HEK293 (cell line): Measurements from ENCODE around the gene TMEM234.

Experiments
- CTCF ChIA-PET: fragments of 350-600 bp; formaldehyde crosslinking; extraction: SDS; loops from one replicate; lab custom pipeline; 2021; ENCODE audit warnings: antibody characterized with exemption; lab: Yijun Ruan, JAX
- POLR2A ChIA-PET: fragments of 300-600 bp; formaldehyde crosslinking; extraction: SDS; loops from one replicate; lab custom pipeline; 2020; ENCODE audit warnings: antibody characterized with exemption, inconsistent platforms; lab: Yijun Ruan, JAX
- H3K27ac ChIP-seq: fragments of 200-500 bp; sonication (Bioruptor generic); 2 replicates; pipeline ENCODE4 v1.5.1; 2014; ENCODE audit warnings: low read depth, low read length, control low read depth, inconsistent platforms; ENCODE audit errors: extremely low read depth
- H3K36me3 ChIP-seq, 2 experiments: fragments of 200-500 bp in 1 of 2; sonication (Bioruptor generic) in 1 of 2; 1 replicate in 1 of 2; 2 replicates in 1 of 2; pipeline ENCODE4 v1.5.1; 2014 to 2017; ENCODE audit warnings: inconsistent platforms in 2 of 2, low read length in 2 of 2; ENCODE audit not compliant: control insufficient read depth in 2 of 2, insufficient read depth in 1 of 2
- H3K4me1 ChIP-seq: fragments of 200-500 bp; sonication (Bioruptor generic); 2 replicates; pipeline ENCODE4 v1.5.1; 2014; ENCODE audit warnings: mild to moderate bottlenecking, low read length, inconsistent platforms; ENCODE audit not compliant: control insufficient read depth, insufficient read depth
- H3K4me3 ChIP-seq: 2 replicates; pipeline ENCODE4 v1.5.1; 2011; ENCODE audit warnings: low read depth, mild to moderate bottlenecking, control low read depth, low read length, moderate library complexity
- H3K9me3 ChIP-seq: fragments of 200-500 bp; sonication (Bioruptor generic); 2 replicates; pipeline ENCODE4 v1.5.1; 2014; ENCODE audit warnings: low read depth, low read length, inconsistent platforms; ENCODE audit not compliant: control insufficient read depth, insufficient read depth
- PRDM1 ChIP-seq: fragments of 450-650 bp; formaldehyde crosslinking; IDR thresholded peaks from 2 replicates; pipeline ENCODE4; 2016; ENCODE audit warnings: missing biosample characterization, missing genetic modification characterization
- SP7 ChIP-seq: fragments of 450-650 bp; formaldehyde crosslinking; IDR thresholded peaks from 2 replicates; pipeline ENCODE4 v1.5.1; 2016; ENCODE audit warnings: missing biosample characterization, missing genetic modification characterization
- TRIM28 ChIP-seq: IDR thresholded peaks from 2 replicates; pipeline ENCODE4 v1.6.1; 2011; ENCODE audit warnings: low read length, control low read depth, borderline replicate concordance
- ZBTB1 ChIP-seq: fragments of 450-650 bp; formaldehyde crosslinking; IDR thresholded peaks from 2 replicates; pipeline ENCODE4 v1.5.1; 2016; ENCODE audit warnings: missing biosample characterization, missing genetic modification characterization
- ZEB2 ChIP-seq: fragments of 450-650 bp; formaldehyde crosslinking; IDR thresholded peaks from 2 replicates; pipeline ENCODE4 v1.5.1; 2016; ENCODE audit warnings: missing biosample characterization, missing genetic modification characterization
- ZNF366 ChIP-seq: fragments of 450-650 bp; formaldehyde crosslinking; conservative IDR thresholded peaks from 2 replicates; pipeline ENCODE4 v1.5.1; 2016; ENCODE audit warnings: missing biosample characterization, missing genetic modification characterization
- ZNF426 ChIP-seq: fragments of 450-650 bp; formaldehyde crosslinking; IDR thresholded peaks from 2 replicates; pipeline ENCODE4 v1.5.1; 2017; ENCODE audit warnings: missing biosample characterization, missing genetic modification characterization, mild to moderate bottlenecking, inconsistent platforms, moderate library complexity
- ZNF549 ChIP-seq: fragments of 450-650 bp; IDR thresholded peaks from 2 replicates; pipeline ENCODE4 v1.5.1; 2018; ENCODE audit warnings: missing biosample characterization, missing genetic modification characterization, mild to moderate bottlenecking, inconsistent platforms, moderate library complexity
- TF ChIP-seq, protein P1 (sequence below): fragments of 450-650 bp; formaldehyde crosslinking; IDR thresholded peaks from 2 replicates; pipeline ENCODE4 v1.5.1; 2017; ENCODE audit warnings: missing biosample characterization, missing genetic modification characterization
- TF ChIP-seq, protein P2 (sequence below): fragments of 450-650 bp; IDR thresholded peaks from 2 replicates; pipeline ENCODE4 v1.5.1; 2018; ENCODE audit warnings: missing biosample characterization, missing genetic modification characterization
- TF ChIP-seq, protein P3 (sequence below): fragments of 450-650 bp; formaldehyde crosslinking; IDR thresholded peaks from 2 replicates; pipeline ENCODE4 v1.5.1; 2017; ENCODE audit warnings: missing biosample characterization, missing genetic modification characterization
- TF ChIP-seq, protein P4 (sequence below): fragments of 450-650 bp; formaldehyde crosslinking; IDR thresholded peaks from 2 replicates; pipeline ENCODE4 v1.5.1; 2016; ENCODE audit warnings: missing biosample characterization, missing genetic modification characterization, borderline replicate concordance
- TF ChIP-seq, protein P5 (sequence below): fragments of 450-650 bp; formaldehyde crosslinking; IDR thresholded peaks from 2 replicates; pipeline ENCODE4 v1.5.1; 2016; ENCODE audit warnings: missing biosample characterization, missing genetic modification characterization

Gene TMEM234

DNA sequence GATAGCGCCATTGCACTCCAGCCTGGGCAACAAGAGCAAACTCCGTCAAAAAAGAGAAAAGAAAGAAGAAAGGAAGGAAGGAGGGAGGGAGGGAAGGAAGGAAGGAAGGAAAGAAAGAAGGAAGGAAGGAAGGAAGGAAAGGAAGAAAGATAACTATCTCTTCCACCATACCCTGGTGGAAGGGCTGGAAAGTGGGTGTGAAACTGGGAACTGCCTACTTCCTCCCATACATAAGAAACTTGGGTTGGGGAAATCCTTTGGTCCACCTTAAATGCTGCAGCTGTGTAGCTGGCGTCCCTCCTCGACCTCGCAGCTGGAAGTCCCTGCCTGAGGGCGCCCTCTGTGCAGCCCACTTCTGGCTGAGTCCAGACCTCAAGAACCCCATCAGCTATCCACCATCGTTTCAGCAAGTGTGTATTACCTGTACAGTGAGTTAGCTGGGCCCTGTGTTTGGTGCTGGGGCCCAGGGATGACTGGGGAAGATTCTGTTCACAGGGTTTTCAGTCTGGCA lies 20.2 kb upstream of the TMEM234 start:
- Histone ChIP-seq H3K27ac (no peak overlapping the region), H3K4me1 (no peaks in the 10 kb centered on the region), H3K9me3 (no peaks in the 10 kb centered on the region), H3K4me3 (no peak overlapping the region), H3K36me3 (no peaks in the 10 kb centered on the region)
- CTCF ChIA-PET, result interaction anchor here (0.7 kb wide), 1 partner anchor 27 kb away, joined by 6 read pairs; no protein-coding TSS in a partner anchor
- POLR2A ChIA-PET, result interaction anchor here (0.8 to 1.1 kb wide), 2 partner anchors 14 to 94 kb away, joined by 3 read pairs; partner anchors contain the start of gene MARCKSL1
- peak; percentile 96 for TF ChIP-seq ZNF366
- no peak for TF ChIP-seq SP7 (tag by site-specific recombination)
- TF ChIP-seq ZBTB1 (tag by site-specific recombination), result no peak
- TF ChIP-seq PRDM1 (tag by site-specific recombination), result 0 out of 2 replicates have a peak, but pooled peaks have one; percentile 30

DNA sequence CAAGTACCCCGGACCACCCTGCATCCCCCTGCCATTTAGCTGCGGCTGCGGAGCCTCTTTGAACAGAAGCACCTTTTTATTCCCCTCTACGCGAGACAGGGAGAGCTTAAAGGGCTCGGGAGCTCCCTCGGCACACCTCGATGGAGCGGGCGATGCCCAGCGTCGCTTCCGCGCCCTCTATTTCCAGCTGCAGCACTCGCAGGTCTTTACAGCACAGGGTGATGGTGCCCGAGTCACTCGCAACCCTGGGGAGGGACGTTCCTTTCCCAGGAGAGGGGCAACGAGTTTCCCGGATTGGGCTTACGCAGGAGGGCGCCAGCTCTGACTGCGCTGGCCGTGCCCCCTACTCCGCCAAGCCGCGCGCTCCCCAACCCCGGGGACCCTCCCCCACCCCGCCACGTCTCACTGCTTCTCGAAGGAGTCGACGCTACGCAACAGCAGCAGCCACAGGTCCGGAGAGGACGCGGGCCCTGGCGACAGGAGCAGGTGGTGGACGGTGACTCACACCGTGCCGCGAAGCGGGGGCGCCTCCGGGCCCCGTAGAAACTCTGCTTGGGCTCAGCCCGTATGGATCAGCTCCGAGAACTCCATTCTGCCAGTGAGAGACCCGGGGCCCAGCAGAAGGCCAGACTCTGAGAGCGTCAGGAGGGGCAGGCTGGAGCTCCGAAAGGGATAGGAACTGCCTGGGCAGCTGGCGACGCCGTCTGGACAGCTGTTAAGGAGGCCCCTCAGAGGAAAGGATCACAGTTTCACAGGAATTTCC lies 19.0 kb upstream of the TMEM234 start:
- ChIA-PET CTCF (interaction anchor here (0.6 to 5.9 kb wide), 4 partner anchors 7 to 13 kb away, joined by 3 to 33 read pairs (median 4); partner anchors contain the start of gene FAM167B), POLR2A (interaction anchor here (0.6 to 1.6 kb wide), 3 partner anchors 10 to 62 kb away, joined by 3 to 6 read pairs (median 5); partner anchors contain the start of gene TXLNA)
- no peak overlapping the region for H3K27ac ChIP-seq
- H3K4me3 ChIP-seq, result no peak overlapping the region
- H3K9me3 ChIP-seq, result no peaks in the 10 kb centered on the region
- no peak for TF ChIP-seq TRIM28
- TF ChIP-seq, protein P1, sequence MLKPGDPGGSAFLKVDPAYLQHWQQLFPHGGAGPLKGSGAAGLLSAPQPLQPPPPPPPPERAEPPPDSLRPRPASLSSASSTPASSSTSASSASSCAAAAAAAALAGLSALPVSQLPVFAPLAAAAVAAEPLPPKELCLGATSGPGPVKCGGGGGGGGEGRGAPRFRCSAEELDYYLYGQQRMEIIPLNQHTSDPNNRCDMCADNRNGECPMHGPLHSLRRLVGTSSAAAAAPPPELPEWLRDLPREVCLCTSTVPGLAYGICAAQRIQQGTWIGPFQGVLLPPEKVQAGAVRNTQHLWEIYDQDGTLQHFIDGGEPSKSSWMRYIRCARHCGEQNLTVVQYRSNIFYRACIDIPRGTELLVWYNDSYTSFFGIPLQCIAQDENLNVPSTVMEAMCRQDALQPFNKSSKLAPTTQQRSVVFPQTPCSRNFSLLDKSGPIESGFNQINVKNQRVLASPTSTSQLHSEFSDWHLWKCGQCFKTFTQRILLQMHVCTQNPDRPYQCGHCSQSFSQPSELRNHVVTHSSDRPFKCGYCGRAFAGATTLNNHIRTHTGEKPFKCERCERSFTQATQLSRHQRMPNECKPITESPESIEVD (tag by site-specific recombination), result no peak
- TF ChIP-seq, protein P2, sequence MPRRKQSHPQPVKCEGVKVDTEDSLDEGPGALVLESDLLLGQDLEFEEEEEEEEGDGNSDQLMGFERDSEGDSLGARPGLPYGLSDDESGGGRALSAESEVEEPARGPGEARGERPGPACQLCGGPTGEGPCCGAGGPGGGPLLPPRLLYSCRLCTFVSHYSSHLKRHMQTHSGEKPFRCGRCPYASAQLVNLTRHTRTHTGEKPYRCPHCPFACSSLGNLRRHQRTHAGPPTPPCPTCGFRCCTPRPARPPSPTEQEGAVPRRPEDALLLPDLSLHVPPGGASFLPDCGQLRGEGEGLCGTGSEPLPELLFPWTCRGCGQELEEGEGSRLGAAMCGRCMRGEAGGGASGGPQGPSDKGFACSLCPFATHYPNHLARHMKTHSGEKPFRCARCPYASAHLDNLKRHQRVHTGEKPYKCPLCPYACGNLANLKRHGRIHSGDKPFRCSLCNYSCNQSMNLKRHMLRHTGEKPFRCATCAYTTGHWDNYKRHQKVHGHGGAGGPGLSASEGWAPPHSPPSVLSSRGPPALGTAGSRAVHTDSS (tag by site-specific recombination), result no peak
- no peak for TF ChIP-seq ZNF549 (tag by site-specific recombination)
- TF ChIP-seq ZNF426, result no peak
- no peaks in the 10 kb centered on the region for H3K36me3 ChIP-seq
- no peaks in the 10 kb centered on the region for H3K4me1 ChIP-seq

DNA sequence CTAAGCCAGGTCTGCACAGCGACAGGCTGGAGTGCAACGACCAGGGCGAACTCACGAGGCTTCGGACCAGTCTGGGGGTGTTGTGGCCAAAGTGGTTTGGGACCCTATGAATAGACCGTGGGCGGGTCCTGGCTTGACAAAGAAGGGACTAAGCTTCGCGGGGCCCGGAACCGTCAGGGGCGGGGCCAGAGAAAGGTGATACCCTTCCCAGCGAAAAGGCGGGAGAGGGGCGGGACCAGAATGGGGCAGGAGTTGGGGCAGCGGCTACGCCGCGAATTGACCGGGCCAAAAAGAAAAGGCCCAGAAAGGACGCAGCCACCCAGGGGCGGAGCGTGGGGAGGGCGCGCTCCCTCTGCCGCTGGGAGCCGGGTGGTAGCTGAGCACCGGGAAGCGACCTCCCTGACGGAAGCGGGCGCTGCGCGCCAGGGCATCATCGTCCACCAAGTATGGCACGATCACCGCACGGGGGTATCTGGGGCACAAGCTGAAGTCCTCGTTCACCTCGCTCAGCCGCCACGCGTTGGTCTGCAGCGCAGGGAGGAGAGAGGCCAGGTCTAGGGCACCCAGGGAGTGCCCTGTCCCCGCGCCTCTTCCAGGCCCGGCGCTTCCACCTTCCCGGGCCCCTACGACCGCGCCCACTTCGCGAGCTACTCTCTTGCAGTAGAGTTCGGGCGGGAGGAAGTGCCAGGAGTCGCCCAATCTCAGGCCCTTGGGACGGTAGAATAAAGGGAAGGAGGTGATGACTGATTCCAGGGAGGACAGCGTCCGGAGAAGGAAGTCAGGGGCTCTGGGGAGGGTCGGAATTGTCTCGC lies 18.2 kb upstream of the TMEM234 start:
- H3K9me3 ChIP-seq, result no peaks in the 10 kb centered on the region
- peak overlapping the region; percentile 25 for H3K4me3 ChIP-seq
- H3K36me3 ChIP-seq, result no peaks in the 10 kb centered on the region
- POLR2A ChIA-PET, result interaction anchor here (0.6 to 1.6 kb wide), 3 partner anchors 9 to 61 kb away, joined by 3 to 6 read pairs (median 5); partner anchors contain the start of gene TXLNA
- CTCF ChIA-PET, result interaction anchor here (0.6 to 5.9 kb wide), 4 partner anchors 8 to 118 kb away, joined by 3 to 33 read pairs (median 4); partner anchors contain the start of gene FAM167B
- H3K4me1 ChIP-seq, result no peaks in the 10 kb centered on the region
- H3K27ac ChIP-seq, result no peak overlapping the region; the same call in 1 of the 2 replicates
- peak; percentile 15; the same call in 1 of the 2 replicates for TF ChIP-seq ZEB2 (tag by site-specific recombination)
- TF ChIP-seq, protein P3, sequence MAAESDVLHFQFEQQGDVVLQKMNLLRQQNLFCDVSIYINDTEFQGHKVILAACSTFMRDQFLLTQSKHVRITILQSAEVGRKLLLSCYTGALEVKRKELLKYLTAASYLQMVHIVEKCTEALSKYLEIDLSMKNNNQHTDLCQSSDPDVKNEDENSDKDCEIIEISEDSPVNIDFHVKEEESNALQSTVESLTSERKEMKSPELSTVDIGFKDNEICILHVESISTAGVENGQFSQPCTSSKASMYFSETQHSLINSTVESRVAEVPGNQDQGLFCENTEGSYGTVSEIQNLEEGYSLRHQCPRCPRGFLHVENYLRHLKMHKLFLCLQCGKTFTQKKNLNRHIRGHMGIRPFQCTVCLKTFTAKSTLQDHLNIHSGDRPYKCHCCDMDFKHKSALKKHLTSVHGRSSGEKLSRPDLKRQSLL, result no peak
- TF ChIP-seq, protein P4, sequence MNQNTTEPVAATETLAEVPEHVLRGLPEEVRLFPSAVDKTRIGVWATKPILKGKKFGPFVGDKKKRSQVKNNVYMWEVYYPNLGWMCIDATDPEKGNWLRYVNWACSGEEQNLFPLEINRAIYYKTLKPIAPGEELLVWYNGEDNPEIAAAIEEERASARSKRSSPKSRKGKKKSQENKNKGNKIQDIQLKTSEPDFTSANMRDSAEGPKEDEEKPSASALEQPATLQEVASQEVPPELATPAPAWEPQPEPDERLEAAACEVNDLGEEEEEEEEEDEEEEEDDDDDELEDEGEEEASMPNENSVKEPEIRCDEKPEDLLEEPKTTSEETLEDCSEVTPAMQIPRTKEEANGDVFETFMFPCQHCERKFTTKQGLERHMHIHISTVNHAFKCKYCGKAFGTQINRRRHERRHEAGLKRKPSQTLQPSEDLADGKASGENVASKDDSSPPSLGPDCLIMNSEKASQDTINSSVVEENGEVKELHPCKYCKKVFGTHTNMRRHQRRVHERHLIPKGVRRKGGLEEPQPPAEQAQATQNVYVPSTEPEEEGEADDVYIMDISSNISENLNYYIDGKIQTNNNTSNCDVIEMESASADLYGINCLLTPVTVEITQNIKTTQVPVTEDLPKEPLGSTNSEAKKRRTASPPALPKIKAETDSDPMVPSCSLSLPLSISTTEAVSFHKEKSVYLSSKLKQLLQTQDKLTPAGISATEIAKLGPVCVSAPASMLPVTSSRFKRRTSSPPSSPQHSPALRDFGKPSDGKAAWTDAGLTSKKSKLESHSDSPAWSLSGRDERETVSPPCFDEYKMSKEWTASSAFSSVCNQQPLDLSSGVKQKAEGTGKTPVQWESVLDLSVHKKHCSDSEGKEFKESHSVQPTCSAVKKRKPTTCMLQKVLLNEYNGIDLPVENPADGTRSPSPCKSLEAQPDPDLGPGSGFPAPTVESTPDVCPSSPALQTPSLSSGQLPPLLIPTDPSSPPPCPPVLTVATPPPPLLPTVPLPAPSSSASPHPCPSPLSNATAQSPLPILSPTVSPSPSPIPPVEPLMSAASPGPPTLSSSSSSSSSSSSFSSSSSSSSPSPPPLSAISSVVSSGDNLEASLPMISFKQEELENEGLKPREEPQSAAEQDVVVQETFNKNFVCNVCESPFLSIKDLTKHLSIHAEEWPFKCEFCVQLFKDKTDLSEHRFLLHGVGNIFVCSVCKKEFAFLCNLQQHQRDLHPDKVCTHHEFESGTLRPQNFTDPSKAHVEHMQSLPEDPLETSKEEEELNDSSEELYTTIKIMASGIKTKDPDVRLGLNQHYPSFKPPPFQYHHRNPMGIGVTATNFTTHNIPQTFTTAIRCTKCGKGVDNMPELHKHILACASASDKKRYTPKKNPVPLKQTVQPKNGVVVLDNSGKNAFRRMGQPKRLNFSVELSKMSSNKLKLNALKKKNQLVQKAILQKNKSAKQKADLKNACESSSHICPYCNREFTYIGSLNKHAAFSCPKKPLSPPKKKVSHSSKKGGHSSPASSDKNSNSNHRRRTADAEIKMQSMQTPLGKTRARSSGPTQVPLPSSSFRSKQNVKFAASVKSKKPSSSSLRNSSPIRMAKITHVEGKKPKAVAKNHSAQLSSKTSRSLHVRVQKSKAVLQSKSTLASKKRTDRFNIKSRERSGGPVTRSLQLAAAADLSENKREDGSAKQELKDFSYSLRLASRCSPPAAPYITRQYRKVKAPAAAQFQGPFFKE (tag by site-specific recombination), result no peak
- TF ChIP-seq, protein P5, sequence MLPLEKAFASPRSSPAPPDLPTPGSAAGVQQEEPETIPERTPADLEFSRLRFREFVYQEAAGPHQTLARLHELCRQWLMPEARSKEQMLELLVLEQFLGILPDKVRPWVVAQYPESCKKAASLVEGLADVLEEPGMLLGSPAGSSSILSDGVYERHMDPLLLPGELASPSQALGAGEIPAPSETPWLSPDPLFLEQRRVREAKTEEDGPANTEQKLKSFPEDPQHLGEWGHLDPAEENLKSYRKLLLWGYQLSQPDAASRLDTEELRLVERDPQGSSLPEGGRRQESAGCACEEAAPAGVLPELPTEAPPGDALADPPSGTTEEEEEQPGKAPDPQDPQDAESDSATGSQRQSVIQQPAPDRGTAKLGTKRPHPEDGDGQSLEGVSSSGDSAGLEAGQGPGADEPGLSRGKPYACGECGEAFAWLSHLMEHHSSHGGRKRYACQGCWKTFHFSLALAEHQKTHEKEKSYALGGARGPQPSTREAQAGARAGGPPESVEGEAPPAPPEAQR (tag by site-specific recombination), result no peak
